ENCODE data around the gene REEP2. TPM values are rescaled to one million over a fixed set of nuclear protein-coding genes. Genes with fewer than 3 reads are reported as not detected.
"Not testable (repeated sequence)": the region's sequence is repeated elsewhere in the genome, so short reads cannot be mapped to it uniquely, and the experiment has no call there.

Gene REEP2
- total RNA-seq, 1 donor from 2014 or later: 71.0 TPM

DNA sequence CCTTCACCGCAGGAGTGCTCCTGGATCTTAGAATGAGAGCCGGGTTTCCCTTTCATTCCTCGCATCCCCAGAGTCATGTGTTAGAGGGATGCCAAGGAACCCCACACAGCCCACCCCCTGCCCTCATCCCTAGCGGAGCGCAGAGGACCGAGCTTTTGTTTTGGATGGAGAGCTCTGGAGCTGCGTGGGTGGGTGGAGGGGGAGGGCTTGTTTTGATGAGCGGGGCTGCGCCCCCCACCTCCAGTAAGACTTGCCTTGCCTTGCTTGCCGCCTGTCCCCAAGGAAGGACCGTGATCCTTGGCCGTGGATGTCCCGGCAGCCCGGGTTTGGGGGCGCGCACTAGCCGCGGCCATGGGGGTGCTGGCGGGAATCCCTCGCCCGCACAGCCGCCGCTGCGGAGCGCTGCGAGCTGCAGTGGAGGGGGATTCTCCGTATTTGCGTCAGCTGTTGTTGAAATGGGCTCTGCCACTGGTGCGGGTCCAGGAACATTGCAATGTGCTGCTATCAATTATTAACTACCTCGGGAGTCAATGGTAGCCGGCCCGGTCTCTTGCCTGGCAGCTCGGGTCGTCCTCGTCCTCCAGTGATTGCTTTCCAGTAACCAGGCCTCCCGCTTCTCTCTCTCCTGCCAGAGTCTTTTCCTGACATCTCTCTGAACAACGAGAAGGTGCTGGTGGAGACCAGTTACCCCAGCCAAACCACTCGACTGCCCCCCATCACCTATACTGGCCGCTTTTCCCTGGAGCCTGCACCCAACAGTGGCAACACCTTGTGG is 27.5 kb downstream of the REEP2 start:
- DNase-seq: no peak

GRCh38 chr5:138466900-138467710 is 28.2 kb downstream of the REEP2 start:
- DNase-seq: no peak

GRCh38 chr5:138467711-138468132 is 28.9 kb downstream of the REEP2 start:
- no peak for DNase-seq

DNA sequence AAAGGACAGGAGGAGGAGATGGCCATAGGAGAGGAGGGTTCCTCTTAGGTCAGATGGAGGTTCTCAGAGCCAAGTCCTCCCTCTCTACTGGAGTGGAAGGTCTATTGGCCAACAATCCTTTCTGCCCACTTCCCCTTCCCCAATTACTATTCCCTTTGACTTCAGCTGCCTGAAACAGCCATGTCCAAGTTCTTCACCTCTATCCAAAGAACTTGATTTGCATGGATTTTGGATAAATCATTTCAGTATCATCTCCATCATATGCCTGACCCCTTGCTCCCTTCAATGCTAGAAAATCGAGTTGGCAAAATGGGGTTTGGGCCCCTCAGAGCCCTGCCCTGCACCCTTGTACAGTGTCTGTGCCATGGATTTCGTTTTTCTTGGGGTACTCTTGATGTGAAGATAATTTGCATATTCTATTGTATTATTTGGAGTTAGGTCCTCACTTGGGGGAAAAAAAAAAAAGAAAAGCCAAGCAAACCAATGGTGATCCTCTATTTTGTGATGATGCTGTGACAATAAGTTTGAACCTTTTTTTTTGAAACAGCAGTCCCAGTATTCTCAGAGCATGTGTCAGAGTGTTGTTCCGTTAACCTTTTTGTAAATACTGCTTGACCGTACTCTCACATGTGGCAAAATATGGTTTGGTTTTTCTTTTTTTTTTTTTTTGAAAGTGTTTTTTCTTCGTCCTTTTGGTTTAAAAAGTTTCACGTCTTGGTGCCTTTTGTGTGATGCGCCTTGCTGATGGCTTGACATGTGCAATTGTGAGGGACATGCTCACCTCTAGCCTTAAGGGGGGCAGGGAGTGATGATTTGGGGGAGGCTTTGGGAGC is 29.5 kb downstream of the REEP2 start:
- DNase-seq: no peak

DNA sequence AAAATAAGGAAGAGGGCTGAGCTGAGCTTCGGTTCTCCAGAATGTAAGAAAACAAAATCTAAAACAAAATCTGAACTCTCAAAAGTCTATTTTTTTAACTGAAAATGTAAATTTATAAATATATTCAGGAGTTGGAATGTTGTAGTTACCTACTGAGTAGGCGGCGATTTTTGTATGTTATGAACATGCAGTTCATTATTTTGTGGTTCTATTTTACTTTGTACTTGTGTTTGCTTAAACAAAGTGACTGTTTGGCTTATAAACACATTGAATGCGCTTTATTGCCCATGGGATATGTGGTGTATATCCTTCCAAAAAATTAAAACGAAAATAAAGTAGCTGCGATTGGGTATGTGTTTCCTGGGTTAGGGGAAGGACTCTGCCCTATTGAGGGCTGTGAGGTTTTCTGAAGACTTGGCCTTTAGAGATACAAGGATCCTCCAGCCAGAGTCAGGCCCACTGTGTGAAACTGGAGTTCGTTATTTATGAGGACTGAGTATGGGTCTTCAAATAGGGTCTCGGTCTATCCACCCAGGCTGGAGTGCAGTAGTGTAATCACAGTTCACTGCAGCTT is 30.2 kb downstream of the REEP2 start:
- DNase-seq: no peak

DNA sequence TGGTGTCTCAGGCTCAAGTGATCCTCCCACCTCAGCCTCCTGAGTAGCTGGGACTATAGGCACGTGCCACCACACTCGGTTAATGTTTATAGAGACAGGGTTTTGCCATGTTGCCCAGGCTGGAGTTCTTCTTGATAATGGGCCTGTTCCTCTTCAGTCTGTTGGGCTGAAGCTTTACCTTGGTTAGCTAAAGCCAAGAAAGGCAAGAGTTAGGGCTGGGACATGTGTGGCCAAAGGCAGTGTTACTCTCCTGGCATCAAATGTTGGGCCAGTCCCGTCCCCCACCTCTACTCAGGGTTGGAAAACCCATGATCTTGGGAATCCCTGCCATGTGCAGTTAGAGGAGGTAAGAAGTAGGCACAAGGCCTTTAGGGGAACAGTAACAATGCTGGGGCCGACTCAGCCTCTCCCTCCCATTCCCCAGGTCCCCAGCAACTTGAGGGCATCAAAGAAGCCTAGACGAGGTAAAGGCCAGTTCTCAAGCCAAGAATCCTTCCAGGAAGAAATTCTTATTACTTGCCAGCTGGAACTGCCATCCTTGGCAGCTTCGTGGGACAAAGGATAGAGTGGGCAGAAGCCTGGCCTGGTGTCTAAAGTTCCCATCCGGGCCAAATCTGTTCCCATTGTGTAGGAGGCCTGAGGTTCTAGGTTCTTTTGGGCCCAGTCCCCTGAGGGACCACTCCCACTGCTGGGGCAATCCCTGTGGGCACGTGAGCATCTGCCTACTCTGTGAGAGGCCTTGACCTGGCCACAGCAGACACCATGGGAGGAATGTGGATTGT is 30.9 kb downstream of the REEP2 start:
- DNase-seq: no peak

DNA sequence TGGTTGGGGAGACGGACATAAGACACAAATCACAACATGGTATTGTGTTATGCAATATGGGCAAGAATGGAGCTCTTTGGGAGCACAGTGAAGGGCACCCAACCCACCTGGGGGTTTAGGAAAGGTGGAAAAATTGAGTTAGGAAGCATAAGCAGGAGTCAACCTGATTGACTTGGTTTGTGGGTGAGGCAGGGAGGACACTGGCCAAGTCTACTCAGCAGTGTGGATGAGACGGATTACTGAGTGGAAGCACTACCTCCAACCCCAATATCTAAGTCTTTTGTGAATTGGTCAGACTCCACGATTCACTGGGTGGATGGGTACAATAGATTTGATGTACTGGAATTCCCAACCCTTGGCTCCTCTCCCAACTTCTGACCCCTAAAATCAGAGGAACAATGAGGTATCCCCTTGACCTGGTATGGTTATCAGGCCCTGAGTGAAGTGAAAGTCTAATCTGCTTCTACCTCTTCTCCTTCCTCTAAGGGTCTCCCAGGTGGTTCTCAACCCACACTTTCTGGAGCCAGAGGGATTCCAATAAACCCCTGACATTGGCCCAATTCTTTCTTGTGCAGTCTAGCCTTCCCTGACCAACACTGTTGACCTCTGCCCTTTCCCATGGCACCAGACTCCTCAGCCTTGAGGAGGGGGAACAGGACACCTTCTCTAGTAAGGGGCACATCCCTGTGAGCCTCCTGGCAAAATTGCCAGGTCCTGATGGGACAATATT is 31.6 kb downstream of the REEP2 start:
- no peak for DNase-seq

GRCh38 chr5:138471052-138471361 is 32.1 kb downstream of the REEP2 start:
- no peak for DNase-seq

- no peak for DNase-seq
These were observed 33.5 kb downstream of the REEP2 start for GRCh38 chr5:138472353-138472752.

DNA sequence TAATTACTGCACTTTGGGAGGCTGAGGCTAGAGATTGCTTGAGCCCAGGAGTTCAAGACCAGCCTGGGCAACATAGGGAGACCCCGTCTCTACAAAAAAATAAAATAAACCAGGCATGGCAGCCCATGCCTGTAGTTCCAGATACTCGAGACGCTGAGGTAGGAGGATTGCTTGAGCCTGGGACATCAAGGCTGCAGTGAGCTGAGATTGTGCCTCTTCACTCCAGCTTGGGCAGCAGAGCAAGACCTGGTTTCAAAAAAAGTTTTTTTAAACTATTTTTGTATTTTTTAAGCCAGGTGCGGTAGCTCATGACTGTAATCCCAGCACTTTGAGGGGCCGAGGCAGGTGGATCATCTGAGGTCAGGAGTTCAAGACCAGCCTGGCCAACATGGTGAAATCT is 34.3 kb downstream of the REEP2 start:
- not testable (repeated sequence) for DNase-seq

- DNase-seq: no peak
These were observed 38.1 kb downstream of the REEP2 start for GRCh38 chr5:138476918-138477317.

DNA sequence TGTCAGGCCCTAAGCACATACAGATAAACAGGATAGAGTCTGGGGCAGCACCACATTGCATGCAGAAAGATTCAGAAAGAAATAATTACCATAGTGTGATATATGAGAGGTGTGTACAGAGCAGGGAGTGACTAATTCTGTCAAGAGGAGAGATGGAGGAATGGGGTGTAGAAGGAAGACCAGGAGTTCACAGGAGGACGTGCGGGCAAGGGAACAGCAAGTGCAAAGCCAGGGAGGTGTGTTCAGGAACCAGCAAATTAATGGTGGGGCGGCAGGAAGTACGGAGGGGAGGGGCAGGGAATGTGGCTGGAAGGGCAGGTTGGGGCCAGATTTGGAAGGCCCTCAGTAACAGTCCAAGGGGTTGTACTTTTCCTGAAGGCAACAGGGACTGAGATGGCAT is 43.8 kb downstream of the REEP2 start:
- no peak for DNase-seq

DNA sequence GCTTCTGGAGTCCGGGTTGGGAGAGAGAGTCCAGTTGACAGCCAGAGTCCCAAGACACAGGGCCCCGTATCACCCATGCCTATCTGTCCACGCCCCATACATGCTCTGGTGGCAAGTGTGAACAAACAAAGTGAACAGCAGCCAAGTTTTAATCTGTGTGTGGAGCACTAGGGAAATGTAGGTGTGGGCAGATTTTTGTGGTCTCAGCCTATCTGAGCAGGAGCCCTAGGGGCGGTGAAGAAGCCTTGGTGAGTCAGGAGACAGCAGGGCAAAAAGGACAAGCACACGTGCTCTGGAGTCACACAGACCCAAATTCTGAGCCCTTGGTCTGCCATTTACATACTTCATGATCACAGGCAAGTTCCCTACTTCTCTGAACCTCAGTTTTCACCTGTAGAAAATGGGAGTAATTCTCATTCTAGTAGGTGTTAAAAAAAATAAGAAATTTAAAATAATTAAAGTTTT is 49.7 kb downstream of the REEP2 start:
- DNase-seq: no peak

GRCh38 chr5:138489683-138490061 is 50.8 kb downstream of the REEP2 start:
- DNase-seq: peak; percentile 68

DNA sequence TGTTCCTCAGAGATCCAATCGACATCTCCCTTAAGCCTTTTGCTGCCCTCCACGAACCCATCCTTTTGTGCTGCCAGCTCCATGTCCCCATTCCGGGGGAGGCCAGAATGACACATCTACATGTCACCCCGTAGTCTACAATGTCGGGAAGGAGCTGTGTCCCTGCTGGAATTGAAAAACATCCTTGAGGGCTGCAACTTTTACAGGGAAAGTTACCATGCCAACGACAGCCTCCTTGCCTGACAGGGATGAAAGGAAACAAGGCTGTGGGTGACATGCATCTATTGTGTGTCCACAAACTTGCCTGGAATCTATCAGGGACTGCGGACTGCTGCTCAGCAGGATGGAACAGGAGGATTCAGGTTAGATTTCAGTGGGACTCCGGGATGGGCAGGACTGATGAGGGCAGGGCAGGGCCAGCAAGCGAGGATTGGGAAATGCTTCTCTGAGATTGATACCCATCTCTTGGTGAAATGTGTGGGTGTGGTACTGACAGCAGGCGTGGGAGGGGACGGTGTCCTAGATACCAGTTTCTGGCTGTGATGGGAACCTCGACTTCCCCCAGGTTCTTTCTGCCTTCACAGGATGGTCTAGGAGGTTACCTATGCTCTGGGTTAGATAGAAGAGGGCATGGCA is 51.9 kb downstream of the REEP2 start:
- DNase-seq: no peak

DNA sequence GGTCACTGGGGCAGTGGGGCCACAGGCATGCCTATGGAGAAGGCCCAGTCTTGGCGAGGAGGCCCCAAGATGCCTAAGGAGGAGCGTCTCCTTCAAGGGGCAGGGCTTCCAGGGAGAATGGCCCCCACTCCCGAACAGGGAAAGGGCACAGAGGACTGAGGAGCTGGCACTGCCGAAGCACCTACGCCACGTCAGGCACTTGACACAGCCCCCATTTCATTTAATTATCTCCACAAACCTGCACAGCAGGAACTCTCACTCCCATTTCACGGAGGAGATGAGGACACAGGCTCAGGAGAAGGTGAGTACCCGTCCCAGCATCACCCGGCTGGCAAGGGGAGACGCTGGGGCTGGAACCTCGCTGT is 52.4 kb downstream of the REEP2 start:
- DNase-seq: no peak

- peak; percentile 92 for DNase-seq
These were observed 53.1 kb downstream of the REEP2 start for GRCh38 chr5:138491669-138492559.

DNA sequence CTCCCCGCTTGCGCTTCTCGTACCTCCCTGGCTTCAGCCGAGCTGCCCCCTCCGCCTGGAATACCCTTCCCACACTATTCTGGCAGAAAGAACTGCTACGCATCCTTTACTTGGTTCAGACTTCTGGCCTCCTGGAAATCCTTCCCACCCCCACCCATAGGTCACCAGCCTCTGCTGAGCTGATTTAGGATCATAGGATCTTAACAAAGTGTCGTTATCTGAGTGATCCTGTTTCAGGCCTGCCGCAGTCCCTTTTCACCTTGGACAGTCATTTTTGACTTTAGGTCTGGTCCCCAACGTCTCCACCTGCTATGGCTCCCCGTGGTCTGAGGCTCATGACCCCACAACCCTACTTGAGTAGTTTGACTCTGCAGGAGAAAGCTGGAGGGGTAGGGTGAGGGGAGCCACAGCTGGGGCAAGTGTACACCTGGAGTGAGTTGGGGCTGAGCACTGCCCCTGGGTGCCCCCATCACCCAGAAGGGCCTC is 53.7 kb downstream of the REEP2 start:
- DNase-seq: no peak

DNA sequence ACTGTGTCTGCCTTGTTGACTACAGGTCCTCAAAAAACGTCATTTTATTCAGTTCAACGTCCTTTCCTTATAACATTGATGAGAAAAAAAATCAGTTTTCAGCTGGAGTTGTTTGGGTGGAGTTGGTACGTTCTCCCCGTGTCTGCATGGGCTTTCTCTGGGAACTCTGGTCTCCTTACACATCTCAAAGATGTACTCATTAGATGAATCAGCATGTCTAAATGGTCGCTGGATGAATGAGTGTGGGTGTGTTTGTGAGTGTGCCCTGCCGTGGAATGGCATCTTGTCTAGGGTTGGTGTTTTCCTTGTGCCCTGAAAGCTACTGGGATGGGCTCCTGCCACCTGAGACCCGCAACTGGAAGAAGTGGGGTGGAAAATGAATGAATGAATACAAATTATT is 56.5 kb downstream of the REEP2 start:
- no peak for DNase-seq
